ENCODE measurements around the gene SEMA4B. TPM values are rescaled to one million over a fixed set of nuclear protein-coding genes. Genes with fewer than 3 reads are reported as not detected.

SEMA4B gene
- total and polyA plus RNA-seq, 10 donors: 16.4 to 90.0 (median 74.0) TPM

DNA sequence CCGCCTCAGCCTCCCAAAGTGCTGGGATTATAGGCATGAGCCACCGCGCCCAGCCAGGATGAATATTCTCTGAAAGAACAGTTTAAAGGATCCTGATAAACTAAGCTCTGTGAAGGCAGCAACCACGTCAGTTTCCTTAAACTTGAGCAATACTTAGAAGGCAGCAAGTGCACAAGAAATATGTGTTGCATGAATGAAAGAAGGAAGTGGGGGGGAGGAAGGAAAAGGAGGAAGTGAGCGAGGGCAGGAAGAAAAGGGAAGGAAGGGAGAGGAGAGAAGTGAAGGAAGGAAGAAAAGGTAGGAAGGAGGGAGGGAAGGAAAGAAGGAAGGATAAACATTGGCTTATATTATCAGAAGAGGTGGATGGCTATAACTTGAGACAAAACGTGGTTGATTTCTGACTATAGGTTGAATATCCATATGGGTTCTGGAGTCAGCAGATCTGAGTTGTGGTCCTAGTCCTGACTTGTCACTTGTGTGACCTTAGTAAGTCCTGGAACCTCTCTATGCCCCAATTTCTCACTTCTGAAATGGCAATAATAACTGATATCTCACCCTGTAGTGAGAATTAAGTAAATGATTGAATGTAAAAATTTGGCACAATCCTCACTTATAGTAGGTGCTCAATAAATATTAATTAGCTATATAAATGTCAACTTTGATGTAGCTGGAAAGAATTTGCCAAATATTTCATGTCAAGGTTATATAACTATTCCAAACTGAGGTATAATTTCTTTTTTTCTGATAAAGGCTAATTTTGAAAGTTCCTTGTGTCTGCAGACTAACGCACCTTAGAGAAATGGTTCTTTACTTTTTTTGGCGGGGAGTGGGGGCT, 12.0 kb upstream of the SEMA4B start:
- peaks cover 0 to 4% (median 0%) of the 10 kb centered on the region in 6 donors for H3K36me3 ChIP-seq
- H3K27ac ChIP-seq: peak overlapping the region in 7 of 8 donors; percentile 36 to 98 (median 93)
- TF ChIP-seq POLR2AphosphoS5 (IDR thresholded peaks at IDR 0.05): peak in 1 of 3 donors; percentile 60
- no peak for TF ChIP-seq CTCF (IDR thresholded peaks at IDR 0.05 in 8 of 11, conservative IDR thresholded peaks at IDR 0.05 in 3 of 11)
- DNase-seq: no peak
- 48 to 65% (median 64%) methylated on average over 8 of the region's 8 CpGs for WGBS, 5 donors
- peak overlapping the region in 1 of 8 donors; percentile 15 for H3K4me3 ChIP-seq
- H3K4me1 ChIP-seq: peaks cover 49 to 100% (median 98%) of the 10 kb centered on the region in 6 donors
- intact Hi-C loops (cut with DNase I; ENCODE audit: low total_unique reads): no loop called here
- H3K27me3 ChIP-seq (replicated peaks in 1 of 7): no peaks in the 10 kb centered on the region
- no peaks in the 10 kb centered on the region for H3K9me3 ChIP-seq

GRCh38 chr15:90189781-90190467, 11.2 kb upstream of the SEMA4B start:
- intact Hi-C loops (cut with DNase I; ENCODE audit: low total_unique reads): no loop called here
- H3K9me3 ChIP-seq: no peaks in the 10 kb centered on the region
- H3K27ac ChIP-seq: peak overlapping the region; percentile 42 to 98 (median 88)
- no peaks in the 10 kb centered on the region for H3K27me3 ChIP-seq (replicated peaks in 1 of 7)
- peaks cover 44 to 100% (median 98%) of the 10 kb centered on the region in 6 donors for H3K4me1 ChIP-seq
- WGBS, 5 donors: 75 to 88% (median 84%) methylated on average over 10 of the region's 10 CpGs
- TF ChIP-seq POLR2AphosphoS5 (IDR thresholded peaks at IDR 0.05): no peak
- TF ChIP-seq POLR2A (IDR thresholded peaks at IDR 0.05): no peak
- TF ChIP-seq CTCF (IDR thresholded peaks at IDR 0.05 in 8 of 11, conservative IDR thresholded peaks at IDR 0.05 in 3 of 11): no peak
- H3K36me3 ChIP-seq: peaks cover 0 to 4% (median 0%) of the 10 kb centered on the region in 6 donors
- DNase-seq: no peak
- H3K4me3 ChIP-seq: no peak overlapping the region

DNA sequence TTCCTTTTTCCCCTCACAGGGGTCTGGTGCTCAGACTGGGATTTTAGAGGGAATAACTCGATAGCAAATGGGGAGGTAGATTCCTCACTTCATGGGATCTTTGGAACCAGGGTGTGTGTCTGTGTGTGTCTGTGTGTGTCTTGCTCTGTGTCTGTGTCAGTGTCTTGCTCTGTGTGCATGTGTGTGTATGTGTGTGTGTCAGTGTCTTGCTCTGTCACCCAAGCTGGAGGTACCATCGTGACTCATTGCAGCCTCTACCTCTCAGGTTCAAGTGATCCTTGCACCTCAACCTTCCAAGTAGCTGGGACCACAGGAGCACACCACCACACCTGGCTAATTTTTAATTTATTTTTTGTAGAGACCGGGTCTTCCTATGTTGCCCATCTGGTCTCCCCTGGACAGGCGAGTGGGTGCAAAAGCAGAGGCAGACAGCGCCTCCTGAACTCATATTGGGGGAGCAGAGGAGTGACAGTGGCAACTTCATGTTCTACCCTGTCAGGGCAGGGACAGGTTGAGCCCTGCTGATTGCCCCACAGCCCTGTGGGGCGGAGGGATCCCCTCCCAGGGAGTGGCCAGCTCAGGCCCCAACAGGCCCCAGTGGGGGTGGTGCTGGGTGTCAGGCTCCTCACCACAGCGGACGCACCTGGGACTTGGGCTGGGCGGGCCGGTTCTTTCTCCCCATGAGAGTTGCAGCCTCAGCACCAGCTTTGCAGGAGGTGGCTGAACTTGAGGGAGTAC, 10.4 kb upstream of the SEMA4B start:
- DNase-seq: peak; percentile 95
- no peak for TF ChIP-seq POLR2A (IDR thresholded peaks at IDR 0.05)
- TF ChIP-seq CTCF (IDR thresholded peaks at IDR 0.05 in 8 of 11, conservative IDR thresholded peaks at IDR 0.05 in 3 of 11): no peak
- peak; percentile 63 to 86 (median 83) for TF ChIP-seq POLR2AphosphoS5 (IDR thresholded peaks at IDR 0.05)
- Histone ChIP-seq H3K27me3 (replicated peaks in 1 of 7) (no peaks in the 10 kb centered on the region), H3K36me3 (peaks cover 0 to 10% (median 0%) of the 10 kb centered on the region in 6 donors), H3K4me1 (peaks cover 44 to 100% (median 96%) of the 10 kb centered on the region in 6 donors), H3K27ac (peak overlapping the region; percentile 42 to 98 (median 88)), H3K9me3 (no peaks in the 10 kb centered on the region), H3K4me3 (peak overlapping the region in 3 of 8 donors; percentile 20 to 60 (median 23))
- intact Hi-C loops (cut with DNase I; ENCODE audit: low total_unique reads): no loop called here
- 56 to 87% (median 73%) methylated on average over 5 to 10 of the region's 10 CpGs for WGBS, 5 donors
